NAMALWA (cell line): ENCODE data around the gene MSI2.
A peak's percentile ranks its signal among the peaks of the same experiment; 100 is the strongest.

ENCODE experiments used
- DNase-seq: peaks from one replicate; pipeline ENCODE4 v3.0.0-alpha.2; 2015; ENCODE audit warnings: low spot score

The MSI2 gene

DNA sequence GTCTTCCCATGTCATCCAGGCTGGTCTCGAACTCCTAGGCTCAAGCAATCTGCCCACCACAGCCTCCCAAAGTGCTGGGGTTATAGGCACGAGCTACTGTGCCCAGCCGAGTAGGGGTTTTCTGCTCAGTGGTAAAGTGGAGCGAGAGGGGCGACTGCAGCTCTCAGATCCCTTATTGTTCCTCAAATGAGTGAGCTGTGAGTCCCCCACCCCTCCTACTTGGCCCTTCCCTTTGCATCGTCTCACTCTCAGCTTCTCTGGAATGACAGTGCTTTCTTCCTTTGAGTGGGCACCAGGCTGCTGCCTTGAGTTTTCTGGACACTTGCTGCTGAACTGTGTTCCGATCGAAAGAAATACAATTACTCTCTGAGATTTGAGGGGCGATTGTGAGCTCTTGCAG lies 63.5 kb downstream of the MSI2 start:
- no peak for DNase-seq

DNA sequence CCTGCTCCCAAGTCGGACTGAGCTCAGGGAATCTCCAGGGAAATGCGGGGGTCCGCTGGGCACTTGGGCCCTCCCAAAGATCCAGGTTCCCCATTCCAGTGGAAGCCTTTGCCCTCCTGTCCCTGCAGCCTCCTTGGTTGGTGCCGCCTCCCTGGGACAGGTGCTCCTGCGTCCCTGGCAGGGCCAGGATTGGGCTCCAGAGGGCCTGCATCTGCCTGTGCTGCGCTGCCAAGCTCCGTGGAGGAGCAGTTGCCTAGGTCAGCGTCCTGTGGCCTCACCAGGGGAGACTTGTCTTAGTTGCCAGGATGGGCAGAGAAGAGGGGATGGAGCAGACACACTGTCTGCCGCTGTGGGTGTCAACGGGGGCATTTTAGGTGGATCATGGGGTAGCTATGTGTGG lies 67.1 kb downstream of the MSI2 start:
- no peak for DNase-seq

DNA sequence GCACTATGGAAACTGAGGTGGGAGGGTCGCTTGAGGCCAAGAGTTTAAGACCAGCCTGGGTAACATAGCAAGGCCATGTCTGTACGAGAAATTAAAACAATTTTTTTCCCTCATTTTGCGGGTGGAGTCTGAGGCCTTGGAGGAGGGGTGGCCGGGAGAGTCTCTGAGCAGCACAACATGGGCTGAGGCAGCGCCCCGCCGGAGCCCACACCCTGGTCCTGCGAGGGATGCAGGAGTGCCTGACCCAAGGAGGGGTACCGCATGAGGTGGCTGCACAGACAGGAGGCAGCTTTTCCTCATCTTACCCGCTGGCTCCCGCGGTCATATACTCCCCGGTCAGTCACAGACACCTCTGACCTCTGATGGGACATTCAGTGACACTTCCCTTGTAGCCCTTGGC lies 67.7 kb downstream of the MSI2 start:
- DNase-seq, result no peak

DNA sequence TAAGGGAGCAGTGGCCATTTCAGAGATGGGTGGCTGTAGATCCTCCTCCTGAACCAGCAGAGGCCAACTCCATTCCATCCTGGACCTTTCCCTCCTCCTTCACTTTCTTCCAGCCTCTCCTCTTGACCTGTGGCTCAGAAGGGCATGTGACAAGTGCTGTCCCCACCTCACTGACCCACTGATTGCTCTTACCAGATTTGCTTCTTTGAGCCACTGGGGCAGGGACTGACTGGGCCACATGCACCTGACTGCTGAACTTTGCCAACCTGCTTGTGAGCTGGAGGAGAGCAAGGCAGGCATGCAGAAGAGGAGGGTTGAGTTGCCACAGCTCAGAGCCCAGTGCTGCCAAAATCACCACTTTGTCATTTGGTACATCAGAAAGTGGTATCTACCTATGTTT lies 68.3 kb downstream of the MSI2 start:
- no peak for DNase-seq

DNA sequence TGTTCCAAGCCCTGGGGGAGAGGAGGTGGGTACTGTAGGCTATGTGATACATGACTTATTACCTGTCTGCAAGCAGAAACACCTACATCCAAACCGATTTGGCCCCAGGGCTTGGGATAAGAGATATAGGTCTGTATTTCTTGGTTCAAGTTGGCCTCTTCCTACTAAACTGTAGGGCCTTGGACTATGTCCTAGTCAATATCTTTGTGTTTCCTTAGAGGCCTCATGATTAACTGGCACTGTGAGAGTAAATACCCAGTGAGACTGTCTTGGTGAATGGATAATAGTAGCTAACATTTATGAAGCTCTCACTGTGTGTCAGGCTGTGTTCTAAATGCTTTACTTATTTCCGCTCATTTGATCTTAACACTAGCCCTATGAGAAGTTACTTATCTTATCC lies 70.0 kb downstream of the MSI2 start:
- no peak for DNase-seq

DNA sequence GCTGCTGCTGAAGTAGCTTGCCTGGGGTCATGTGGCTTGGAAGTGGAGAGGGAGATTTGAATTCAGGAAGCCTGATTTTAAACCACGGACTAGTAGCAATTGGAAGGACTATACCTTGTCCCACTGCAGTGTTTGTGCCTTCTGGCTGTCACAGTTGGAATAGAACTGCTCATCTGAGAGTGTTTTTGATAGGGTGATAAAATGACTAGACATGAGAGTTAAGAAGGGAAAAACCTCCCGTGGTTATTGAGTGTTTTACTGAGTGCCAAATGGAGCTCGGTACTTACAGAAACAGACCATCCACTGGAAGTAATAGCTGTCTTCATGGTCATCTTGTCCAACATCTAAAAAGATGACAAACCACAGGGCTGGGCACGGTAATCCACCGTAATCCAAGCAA lies 70.4 kb downstream of the MSI2 start:
- no peak for DNase-seq

DNA sequence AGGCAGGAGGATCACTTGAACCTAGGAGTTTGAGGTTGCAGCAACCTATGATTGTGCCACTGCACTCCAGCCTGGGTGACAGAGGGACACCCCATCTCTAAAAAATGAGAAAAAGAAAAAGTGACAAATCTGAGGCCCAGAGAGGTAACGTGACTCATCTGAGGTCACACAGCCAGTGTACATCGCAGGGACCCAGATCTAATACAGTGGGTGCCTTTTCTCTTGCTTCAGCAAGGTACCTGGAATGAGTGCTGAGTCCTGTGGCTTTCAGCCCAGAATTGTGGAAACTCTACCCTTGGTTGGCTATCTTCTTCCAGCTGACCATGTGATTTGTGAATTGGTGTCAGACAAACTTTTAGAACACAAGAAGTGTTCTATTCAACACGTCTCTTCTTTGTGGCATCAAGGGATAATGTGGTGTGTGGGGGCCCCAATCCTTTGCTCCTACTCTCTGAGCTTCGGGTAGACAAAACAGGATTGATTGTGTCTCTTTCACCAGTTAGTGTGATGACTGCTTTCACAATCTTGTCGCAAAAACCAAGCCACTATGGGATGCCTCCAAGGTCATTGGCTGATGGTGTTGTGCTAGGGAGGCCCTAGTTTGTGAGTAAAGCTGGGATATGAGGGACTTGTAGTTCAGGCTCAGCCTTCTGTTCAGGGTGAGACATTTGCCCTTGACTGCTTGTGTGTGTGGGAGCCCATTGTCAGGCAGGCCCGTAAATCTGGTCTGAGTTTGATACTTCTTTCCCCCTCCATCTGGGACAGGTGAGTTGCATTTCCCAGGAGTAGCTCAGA lies 71.0 kb downstream of the MSI2 start:
- no peak for DNase-seq

DNA sequence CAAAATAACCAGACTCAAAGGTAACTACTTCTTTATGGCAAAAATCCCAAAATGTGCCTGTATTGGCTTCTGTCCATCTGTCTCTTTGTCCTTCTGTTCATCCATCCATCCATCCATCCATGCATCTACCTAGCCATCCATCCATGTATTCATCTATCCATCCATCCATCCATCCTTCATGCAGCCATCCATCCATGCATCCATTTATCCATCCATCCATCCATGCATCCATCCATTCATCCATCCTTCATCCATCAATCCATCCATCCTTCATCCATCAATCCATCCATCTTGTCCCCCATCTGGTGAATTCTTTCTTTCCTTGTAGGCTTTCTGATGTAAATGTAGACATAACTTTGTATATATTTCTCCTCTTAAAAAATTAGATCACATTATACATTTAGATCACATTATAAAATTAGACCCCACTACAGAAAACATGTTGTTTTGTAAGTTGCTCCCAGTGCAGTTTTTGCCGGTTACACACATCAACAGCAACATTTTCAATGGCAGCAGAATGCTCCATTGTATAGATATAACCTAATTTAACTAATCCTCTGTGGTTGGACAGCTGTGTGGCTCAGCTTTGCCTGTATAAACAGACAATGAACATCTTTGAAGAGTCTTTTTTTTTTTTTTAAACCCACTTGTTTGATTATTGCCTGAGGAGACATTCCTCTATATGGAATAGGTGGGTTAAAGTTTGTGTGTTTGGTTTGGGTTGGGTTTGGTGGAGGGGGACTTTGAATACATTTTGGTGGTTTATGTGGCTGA lies 72.0 kb downstream of the MSI2 start:
- DNase-seq, result no peak

DNA sequence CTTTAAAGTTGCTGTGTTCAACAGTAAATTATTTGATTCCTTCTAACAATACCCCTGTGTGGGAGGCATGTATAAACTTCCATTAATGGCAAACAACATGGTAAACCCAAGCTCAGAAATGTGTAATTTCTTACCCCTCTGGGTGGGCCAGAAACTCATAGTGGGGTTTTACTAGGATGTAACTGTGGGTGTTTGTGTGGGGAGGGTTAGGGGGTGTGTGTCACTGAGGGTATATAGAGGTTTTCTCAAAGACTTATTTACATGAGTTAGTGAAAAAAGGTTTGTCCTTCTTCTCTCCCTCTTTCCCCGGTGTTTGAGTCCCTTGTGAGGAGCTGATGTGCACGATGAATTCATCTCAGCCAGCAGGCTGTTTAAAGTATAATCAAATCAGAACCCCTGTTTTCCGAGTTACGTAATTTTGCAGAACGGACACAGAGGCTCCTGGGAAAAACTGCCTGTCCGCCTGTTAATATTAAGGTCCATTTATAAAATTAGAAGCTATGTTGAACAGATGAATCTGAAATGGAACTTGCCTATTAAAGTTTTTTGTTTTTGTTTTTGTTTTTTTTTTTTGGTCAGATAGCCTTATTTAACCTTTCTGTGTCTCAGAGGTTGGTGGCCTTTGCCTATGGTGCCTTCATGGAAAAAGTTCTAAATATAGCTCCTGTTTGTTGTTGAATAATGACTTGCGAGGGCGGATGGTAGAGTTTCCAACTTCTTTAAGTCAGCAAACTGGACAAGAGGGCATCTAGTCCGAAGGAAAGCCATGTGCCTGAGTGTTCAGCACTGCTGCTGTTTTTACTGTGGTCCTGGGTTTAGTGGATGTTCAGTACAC lies 73.3 kb downstream of the MSI2 start:
- DNase-seq, result no peak

DNA sequence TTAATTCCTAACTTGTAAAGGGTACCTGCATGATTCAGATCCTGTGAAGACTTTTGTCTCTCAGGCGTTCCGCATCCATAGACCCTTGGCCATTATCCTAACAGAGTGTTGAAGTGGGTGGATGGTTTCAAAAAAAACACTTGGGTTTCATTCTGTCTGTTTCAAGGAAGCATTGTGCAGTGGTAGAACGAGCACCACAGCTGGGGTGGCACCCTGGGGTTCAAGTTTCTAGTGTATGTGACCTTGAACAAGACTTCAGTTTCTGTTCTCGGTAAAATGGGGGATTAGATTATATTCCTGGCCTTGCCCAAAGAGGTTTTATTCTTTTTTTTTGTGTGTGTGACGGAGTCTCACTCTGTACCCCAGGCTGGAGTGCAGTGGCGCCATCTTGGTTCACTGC lies 74.3 kb downstream of the MSI2 start:
- DNase-seq, result no peak

DNA sequence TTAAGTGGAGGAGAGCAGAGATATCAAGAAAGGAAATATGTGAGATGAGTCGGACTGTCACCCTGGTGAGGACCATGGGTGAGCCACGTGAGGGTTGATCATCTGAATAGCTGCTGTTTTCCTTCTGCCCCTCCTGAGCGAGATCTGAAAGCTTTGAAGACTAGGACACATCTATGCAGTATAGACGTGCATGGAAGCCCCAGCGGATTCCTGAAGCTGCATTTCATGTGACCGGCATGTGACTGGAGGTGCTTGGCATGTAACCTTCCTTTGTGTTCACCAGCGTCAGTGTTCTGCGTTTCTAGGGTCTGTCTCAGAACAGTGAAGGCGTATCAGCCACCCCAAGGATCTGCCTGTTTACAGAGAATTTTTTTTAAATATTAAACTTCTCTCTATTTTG lies 75.1 kb downstream of the MSI2 start:
- no peak for DNase-seq

DNA sequence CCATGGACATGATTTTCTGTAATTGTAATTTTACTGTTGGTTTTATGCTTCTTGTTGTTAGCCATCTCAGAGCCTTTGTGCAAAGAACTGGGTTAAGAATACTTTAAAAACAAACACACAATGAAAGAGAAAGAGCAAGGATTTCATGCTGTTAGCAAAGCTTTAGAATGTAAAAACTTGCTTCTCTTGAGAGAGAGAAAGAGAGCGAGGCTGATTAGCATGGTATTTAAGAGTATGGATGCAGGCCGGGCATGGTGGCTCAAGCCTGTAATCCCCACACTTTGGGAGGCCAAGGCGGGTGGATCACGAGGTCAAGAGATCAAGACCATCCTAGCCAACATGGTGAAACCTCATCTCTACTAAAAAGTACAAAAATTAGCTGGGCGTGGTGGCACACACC lies 76.2 kb downstream of the MSI2 start:
- no peak for DNase-seq

DNA sequence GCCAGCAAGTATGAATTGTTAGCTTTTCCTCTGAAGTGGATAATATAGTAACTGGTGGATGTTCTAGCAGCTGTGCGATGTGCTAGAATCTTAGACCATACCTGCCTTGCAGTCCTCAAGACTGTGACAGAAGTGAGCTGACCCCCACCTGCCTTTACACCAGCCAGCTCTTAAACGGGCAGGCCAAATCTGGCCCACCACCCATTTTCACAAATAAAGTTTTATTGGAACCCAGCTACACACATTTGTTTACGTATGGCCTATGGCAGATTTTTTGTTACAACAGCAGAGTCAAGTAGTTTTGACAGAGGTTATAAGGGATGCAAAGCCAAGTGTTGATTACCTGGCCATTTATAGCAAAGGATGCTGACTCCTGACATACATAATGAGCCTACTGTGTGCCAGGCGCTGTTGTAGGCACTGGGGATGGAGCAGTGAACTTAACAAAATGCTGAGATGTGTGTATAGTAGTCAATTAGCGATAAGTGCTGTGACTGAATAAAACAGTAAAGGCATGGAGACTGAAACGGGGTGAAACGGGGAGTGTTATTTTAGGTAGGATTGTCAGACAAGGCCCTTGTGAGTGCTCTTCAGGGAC lies 79.0 kb downstream of the MSI2 start:
- no peak for DNase-seq

DNA sequence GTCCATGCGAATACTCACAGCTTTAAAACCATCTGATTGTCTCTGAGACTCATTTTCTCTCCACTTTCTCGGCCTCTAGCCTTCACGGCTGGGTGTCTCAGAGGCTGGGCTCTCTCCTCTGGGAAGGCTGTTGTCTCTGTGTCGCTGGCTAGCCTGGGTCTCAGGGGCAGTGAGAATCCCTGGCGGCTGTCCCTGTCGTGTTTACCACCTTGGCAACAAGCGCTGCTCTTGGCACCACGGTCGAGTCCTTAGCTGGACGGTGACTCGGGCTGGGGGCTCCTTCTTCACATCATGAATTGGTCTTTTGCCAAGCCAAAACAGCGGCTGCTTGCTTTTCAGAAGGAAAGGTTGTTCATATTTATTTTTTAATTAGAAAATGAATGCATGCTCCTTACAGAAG lies 81.1 kb downstream of the MSI2 start:
- DNase-seq, result no peak

DNA sequence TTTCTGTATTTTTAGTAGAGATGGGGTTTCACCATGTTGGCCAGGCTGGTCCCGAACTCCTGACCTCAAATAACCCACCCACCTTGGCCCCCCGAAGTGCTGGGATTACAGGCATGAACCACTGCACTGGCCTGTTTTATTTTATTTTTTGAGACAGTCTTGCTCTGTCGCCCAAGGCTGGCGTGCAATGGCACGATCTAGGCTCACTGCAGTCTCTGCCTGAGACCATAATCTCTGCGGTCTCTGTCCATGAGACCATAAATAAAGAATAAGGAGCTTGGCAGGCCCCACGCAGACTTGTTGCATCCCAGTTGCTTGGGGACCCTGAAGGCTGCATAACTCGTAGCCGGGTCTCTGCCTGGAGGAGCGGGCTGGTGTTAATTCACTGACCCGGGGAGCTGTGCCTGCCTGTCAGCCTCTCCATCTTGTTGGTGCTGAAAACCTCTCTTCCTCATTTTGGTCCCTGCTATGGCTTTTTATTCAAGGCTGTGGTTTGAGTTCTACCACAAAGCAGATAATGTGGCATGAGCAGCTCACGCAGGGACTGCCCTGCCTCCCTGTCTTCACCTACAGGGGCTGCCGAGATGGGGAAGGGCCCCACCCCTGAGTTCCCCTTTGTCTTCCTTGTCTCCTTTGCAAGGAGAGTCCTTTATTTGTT lies 82.1 kb downstream of the MSI2 start:
- peak; percentile 62 for DNase-seq

DNA sequence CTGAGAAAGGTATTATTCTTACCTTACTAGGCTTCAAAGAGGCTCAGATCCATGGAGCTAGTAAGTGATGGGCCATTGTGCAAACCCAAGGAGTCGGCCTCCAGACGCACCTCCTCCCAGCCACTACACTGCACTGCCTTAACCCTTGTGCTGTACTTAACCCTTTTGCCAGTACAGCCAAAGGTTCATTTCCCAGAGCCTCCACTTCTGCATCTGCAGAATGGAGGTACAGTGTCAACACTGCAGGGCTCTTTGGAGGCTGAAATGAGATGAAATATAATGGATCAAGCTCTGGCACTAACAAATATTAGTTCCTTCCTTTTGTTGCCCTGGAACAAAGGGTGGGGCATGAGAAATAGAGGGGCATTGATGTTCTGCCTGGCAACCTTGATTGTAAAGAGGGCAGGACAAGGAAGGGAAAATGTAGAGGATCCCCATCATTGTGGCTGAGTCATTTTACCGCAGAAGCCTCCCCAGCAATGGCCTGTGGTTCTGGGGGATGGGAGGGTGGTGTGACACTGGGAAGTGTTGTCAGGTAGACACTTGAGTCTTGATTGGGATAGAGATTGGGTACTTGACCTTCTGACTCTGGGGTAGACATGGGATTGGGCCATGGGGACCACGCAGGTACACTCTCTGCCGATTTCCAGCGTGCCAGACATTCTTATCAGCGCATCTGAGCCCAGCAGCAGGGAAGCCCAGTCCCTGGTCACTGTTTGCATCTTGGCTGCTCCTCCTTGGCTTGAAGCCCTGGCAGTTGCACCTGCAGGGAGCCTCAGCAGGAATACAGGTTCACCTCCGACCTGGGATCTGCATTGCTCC lies 84.0 kb downstream of the MSI2 start:
- DNase-seq, result no peak

DNA sequence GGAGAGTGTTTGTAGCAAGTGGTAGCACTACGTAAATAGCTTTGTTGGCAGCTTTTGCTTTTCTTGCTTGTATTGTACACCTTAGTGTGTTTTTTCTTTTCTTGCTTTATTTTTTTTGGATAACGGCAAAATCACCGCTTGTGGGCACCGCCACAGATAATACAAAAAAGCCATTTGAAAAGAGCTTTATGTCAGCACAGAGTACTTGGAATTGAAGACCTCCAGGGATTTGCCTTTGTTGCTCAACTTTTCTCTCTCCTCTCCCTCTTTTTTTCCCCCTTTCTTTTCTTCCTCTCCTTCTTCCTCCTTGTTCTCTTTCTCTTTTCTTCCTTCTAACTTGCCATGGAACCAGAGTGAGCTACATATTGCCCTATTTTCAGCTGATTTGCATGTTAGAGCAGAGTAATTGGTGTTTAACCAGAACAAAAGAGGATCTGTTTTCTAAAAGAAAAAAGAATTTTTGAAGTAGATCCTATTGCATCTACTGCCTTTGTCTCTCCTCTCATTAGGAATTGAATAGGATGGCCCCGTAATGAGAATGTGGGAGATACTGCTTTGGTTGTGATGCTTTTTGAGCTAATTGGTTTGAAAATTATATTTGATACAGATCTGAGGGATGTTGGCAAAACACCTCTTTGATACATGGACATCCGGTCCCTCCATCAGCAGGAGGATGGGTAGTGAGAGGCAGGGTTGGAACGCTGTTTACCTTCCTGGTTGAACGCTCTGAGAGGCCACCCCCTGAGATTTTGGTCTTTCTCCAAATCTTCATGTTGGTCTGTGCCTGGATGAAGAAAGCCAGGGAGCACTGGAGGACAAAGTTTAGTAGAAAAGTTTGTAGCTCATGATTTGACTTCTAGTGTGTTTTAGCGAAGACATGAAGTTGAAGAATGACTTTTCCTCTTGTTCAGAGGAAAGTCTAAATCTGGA lies 85.6 kb downstream of the MSI2 start:
- DNase-seq, result no peak

DNA sequence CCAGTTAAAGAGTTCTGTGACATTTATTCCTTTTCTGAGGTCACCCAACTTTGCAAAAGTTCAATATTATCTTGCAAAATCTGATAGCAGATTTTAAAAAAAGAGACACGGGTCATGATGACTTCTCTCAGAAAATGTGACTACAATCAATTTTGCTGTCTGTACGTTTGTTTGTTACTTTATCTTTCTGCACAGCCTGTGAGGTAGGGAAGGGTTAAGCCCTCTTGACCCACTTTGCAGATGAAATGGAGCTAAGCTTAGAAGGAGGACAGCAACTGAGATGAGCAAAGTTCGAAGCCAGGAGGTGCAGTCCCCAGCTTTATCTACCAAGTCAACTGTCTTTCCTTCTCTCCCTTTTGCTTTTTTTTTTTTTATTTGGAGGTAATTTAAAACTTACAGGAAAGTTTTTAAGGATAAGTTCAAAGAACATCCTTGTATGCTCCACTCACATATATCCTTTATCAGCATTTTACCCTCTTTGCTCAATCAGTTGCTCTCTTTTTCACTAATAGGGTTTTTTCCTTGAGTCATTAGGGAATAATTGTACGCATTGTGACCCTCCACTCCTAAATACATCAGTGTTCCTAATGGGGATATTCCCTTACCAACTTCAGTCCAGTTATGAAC lies 86.8 kb downstream of the MSI2 start:
- no peak for DNase-seq

DNA sequence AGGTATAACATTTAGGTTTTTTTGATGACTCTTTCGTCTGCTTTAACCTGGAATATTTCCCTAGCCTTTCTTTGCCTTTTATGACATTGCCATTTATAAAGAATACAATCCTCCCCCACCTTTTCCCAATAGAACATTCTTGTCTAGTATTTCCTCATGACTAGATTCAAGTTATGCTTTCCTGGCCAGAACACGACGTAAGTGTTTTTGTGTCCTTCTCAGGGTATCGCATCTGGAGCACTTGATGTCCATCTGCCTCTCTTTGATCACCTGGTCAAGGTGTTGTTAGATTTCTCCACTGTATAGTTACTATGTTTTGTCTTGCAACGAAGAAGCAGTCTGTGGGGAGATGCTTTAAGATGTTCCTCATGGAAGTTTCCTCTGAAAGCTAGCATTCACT lies 87.4 kb downstream of the MSI2 start:
- DNase-seq, result no peak
